CD4-positive, CD25-positive, alpha-beta regulatory T cell (primary cell): ENCODE measurements around the gene TSPAN15. TPM values are rescaled to one million over a fixed set of nuclear protein-coding genes. Genes with fewer than 3 reads are reported as not detected.
"Not testable (repeated sequence)": the region's sequence is repeated elsewhere in the genome, so short reads cannot be mapped to it uniquely, and the experiment has no call there.

Source experiments
- ATAC-seq, 2 donors: fragments of 150-1000 bp; cut with Tn5 transposase; one replicate each; pipeline ENCODE4 v1.10.0; 2021; ENCODE audit warnings: low read depth in 2 of 2, moderate number of reproducible peaks in 2 of 2, moderate library complexity in 1 of 2
- DNase-seq, 3 donors: peaks; one replicate each; pipeline versions ENCODE4 v3.0.0 to v3.0.0-alpha.2; 2012 to 2022; ENCODE audit warnings: mixed read lengths in 1 of 3
- H3K27ac ChIP-seq: one replicate; pipeline ENCODE4 v1.7.0; 2013; ENCODE audit warnings: mild to moderate bottlenecking, low read length; ENCODE audit not compliant: insufficient read depth, poor library complexity, severe bottlenecking
- H3K27me3 ChIP-seq: one replicate; pipeline ENCODE4 v1.7.0; 2013; ENCODE audit warnings: low read length; ENCODE audit not compliant: control insufficient read depth, insufficient read depth
- H3K36me3 ChIP-seq: one replicate; pipeline ENCODE4 v1.7.0; 2013; ENCODE audit warnings: mild to moderate bottlenecking, low read length, moderate library complexity; ENCODE audit not compliant: control insufficient read depth, insufficient read depth
- H3K4me1 ChIP-seq: 2 replicates; pipeline ENCODE4 v1.7.0; 2013; ENCODE audit warnings: mild to moderate bottlenecking, low read length; ENCODE audit not compliant: insufficient read depth, control insufficient read depth, poor library complexity, severe bottlenecking
- H3K4me3 ChIP-seq: one replicate; pipeline ENCODE4 v1.7.0; 2013; ENCODE audit warnings: low read depth, mild to moderate bottlenecking, low read length, moderate library complexity
- H3K9me3 ChIP-seq, 2 experiments: 1 replicate in 1 of 2; 2 replicates in 1 of 2; pipeline ENCODE4 v1.7.0; 2013; ENCODE audit warnings: low read length in 2 of 2, mild to moderate bottlenecking in 1 of 2, moderate library complexity in 1 of 2; ENCODE audit not compliant: control insufficient read depth in 2 of 2
- H3K27ac Mint-ChIP-seq, 3 donors: one replicate each; pipeline ENCODE4 v1.8.0; 2020 to 2022; ENCODE audit warnings: mild to moderate bottlenecking in 3 of 3, mixed read lengths in 3 of 3, moderate library complexity in 2 of 3
- H3K27me3 Mint-ChIP-seq: one replicate; pipeline ENCODE4 v1.8.0; 2022; ENCODE audit warnings: mild to moderate bottlenecking, mixed read lengths
- H3K36me3 Mint-ChIP-seq: one replicate; pipeline ENCODE4 v1.8.0; 2020; ENCODE audit warnings: mixed read lengths
- H3K4me1 Mint-ChIP-seq, 4 donors: one replicate each; pipeline ENCODE4 v1.8.0; 2020 to 2022; ENCODE audit warnings: mixed read lengths in 4 of 4, mild to moderate bottlenecking in 1 of 4
- H3K4me3 Mint-ChIP-seq, 4 donors: one replicate each; pipeline ENCODE4 v1.8.0; 2020 to 2022; ENCODE audit warnings: mild to moderate bottlenecking in 4 of 4, mixed read lengths in 4 of 4, moderate library complexity in 3 of 4
- H3K9me3 Mint-ChIP-seq, 7 donors: one replicate each; pipeline ENCODE4 v1.8.0; 2020 to 2022; ENCODE audit warnings: mixed read lengths in 7 of 7, mild to moderate bottlenecking in 3 of 7, moderate library complexity in 2 of 7
- polyA plus RNA-seq, 4 donors: library from polyadenylated mRNA; unstranded; fragments of 300-500 nt; fragmentation: Illumina TruSeq; gene quantifications; one replicate each; pipeline ENCODE4 v1.2.3, GENCODE V29; 2021
- total RNA-seq: library from RNA; stranded (reverse); gene quantifications from one replicate; pipeline ENCODE4 v1.2.3, GENCODE V29; 2022

The TSPAN15 gene
- total and polyA plus RNA-seq, 5 donors from 2014 or later = 1.5 to 6.0 (median 3.4) TPM

GRCh38 chr10:69439350-69439739 is 11.9 kb upstream of the TSPAN15 start:
- H3K4me3 ChIP-seq = no peak overlapping the region
- no peaks in the 10 kb centered on the region for H3K36me3 ChIP-seq
- no peaks in the 10 kb centered on the region for H3K27me3 ChIP-seq
- no peaks in the 10 kb centered on the region for H3K9me3 Mint-ChIP-seq
- H3K36me3 Mint-ChIP-seq = no peaks in the 10 kb centered on the region
- no peaks in the 10 kb centered on the region for H3K4me1 Mint-ChIP-seq
- no peaks in the 10 kb centered on the region for H3K9me3 ChIP-seq
- ATAC-seq (no peak), DNase-seq (no peak)
- no peak overlapping the region for H3K4me3 Mint-ChIP-seq
- no peak overlapping the region for H3K27ac ChIP-seq
- peaks cover 5% of the 10 kb centered on the region for H3K27me3 Mint-ChIP-seq
- no peak overlapping the region for H3K27ac Mint-ChIP-seq
- H3K4me1 ChIP-seq = no peaks in the 10 kb centered on the region

GRCh38 chr10:69439813-69440506 is 11.3 kb upstream of the TSPAN15 start:
- Mint-ChIP-seq H3K4me1 (no peaks in the 10 kb centered on the region), H3K36me3 (no peaks in the 10 kb centered on the region), H3K9me3 (no peaks in the 10 kb centered on the region), H3K4me3 (no peak overlapping the region), H3K27ac (no peak overlapping the region), H3K27me3 (peaks cover 5% of the 10 kb centered on the region)
- DNase-seq = no peak
- Histone ChIP-seq H3K4me1 (no peaks in the 10 kb centered on the region), H3K9me3 (no peaks in the 10 kb centered on the region), H3K4me3 (no peak overlapping the region), H3K36me3 (no peaks in the 10 kb centered on the region), H3K27ac (no peak overlapping the region), H3K27me3 (no peaks in the 10 kb centered on the region)
- ATAC-seq = no peak

GRCh38 chr10:69443354-69443753 is 7.9 kb upstream of the TSPAN15 start:
- Histone ChIP-seq H3K4me3 (no peak overlapping the region), H3K27me3 (no peaks in the 10 kb centered on the region), H3K4me1 (no peaks in the 10 kb centered on the region), H3K36me3 (no peaks in the 10 kb centered on the region), H3K9me3 (no peaks in the 10 kb centered on the region), H3K27ac (no peak overlapping the region)
- Mint-ChIP-seq H3K27ac (peak overlapping the region in 1 of 3 donors; percentile 24), H3K4me3 (no peak overlapping the region), H3K27me3 (peaks cover 8% of the 10 kb centered on the region), H3K4me1 (peaks cover 0 to 6% (median under 1%) of the 10 kb centered on the region in 4 donors), H3K9me3 (peaks cover 0 to 1% (median 0%) of the 10 kb centered on the region in 7 donors), H3K36me3 (no peaks in the 10 kb centered on the region)
- ATAC-seq (no peak), DNase-seq (no peak)

GRCh38 chr10:69445041-69445440 is 6.2 kb upstream of the TSPAN15 start:
- Histone ChIP-seq H3K9me3 (no peaks in the 10 kb centered on the region), H3K36me3 (no peaks in the 10 kb centered on the region), H3K27me3 (no peaks in the 10 kb centered on the region), H3K4me3 (no peak overlapping the region), H3K4me1 (no peaks in the 10 kb centered on the region), H3K27ac (no peak overlapping the region)
- ATAC-seq (no peak), DNase-seq (no peak)
- Mint-ChIP-seq H3K4me1 (peaks cover 4 to 13% (median 6%) of the 10 kb centered on the region in 4 donors), H3K27ac (no peak overlapping the region), H3K36me3 (no peaks in the 10 kb centered on the region), H3K4me3 (no peak overlapping the region), H3K9me3 (peaks cover 0 to 1% (median 0%) of the 10 kb centered on the region in 7 donors), H3K27me3 (peaks cover 8% of the 10 kb centered on the region)

GRCh38 chr10:69446229-69446628 is 5.0 kb upstream of the TSPAN15 start:
- peaks cover 4 to 14% (median 10%) of the 10 kb centered on the region in 4 donors for H3K4me1 Mint-ChIP-seq
- DNase-seq (no peak), ATAC-seq (no peak)
- no peaks in the 10 kb centered on the region for H3K36me3 ChIP-seq
- no peak overlapping the region for H3K4me3 Mint-ChIP-seq
- no peak overlapping the region for H3K27ac ChIP-seq
- H3K27me3 Mint-ChIP-seq = peaks cover 8% of the 10 kb centered on the region
- peaks cover 0 to 1% (median 0%) of the 10 kb centered on the region in 7 donors for H3K9me3 Mint-ChIP-seq
- no peaks in the 10 kb centered on the region for H3K9me3 ChIP-seq
- H3K27me3 ChIP-seq = no peaks in the 10 kb centered on the region
- H3K4me1 ChIP-seq = peaks cover 3% of the 10 kb centered on the region
- no peak overlapping the region for H3K4me3 ChIP-seq
- H3K27ac Mint-ChIP-seq = no peak overlapping the region
- no peaks in the 10 kb centered on the region for H3K36me3 Mint-ChIP-seq

- no peaks in the 10 kb centered on the region for H3K36me3 Mint-ChIP-seq
- H3K4me3 Mint-ChIP-seq = no peak overlapping the region
- DNase-seq (peak in 1 of 3 donors; percentile 29), ATAC-seq (no peak)
- Histone ChIP-seq H3K4me3 (no peak overlapping the region), H3K4me1 (peaks cover 7% of the 10 kb centered on the region), H3K36me3 (no peaks in the 10 kb centered on the region), H3K27me3 (no peaks in the 10 kb centered on the region), H3K27ac (no peak overlapping the region), H3K9me3 (no peaks in the 10 kb centered on the region)
- peaks cover 8% of the 10 kb centered on the region for H3K27me3 Mint-ChIP-seq
- H3K9me3 Mint-ChIP-seq = peaks cover 0 to 1% (median 0%) of the 10 kb centered on the region in 7 donors
- H3K4me1 Mint-ChIP-seq = peaks cover 4 to 14% (median 10%) of the 10 kb centered on the region in 4 donors
- H3K27ac Mint-ChIP-seq = no peak overlapping the region
Observed at GRCh38 chr10:69446650-69447151, 4.6 kb upstream of the TSPAN15 start.

GRCh38 chr10:69449841-69450240 is 1.4 kb upstream of the TSPAN15 start:
- Histone ChIP-seq H3K9me3 (no peaks in the 10 kb centered on the region), H3K27ac (no peak overlapping the region), H3K36me3 (no peaks in the 10 kb centered on the region), H3K27me3 (no peaks in the 10 kb centered on the region), H3K4me1 (peaks cover 13% of the 10 kb centered on the region), H3K4me3 (no peak overlapping the region)
- peaks cover 4 to 19% (median 13%) of the 10 kb centered on the region in 4 donors for H3K4me1 Mint-ChIP-seq
- peaks cover 13% of the 10 kb centered on the region for H3K27me3 Mint-ChIP-seq
- no peaks in the 10 kb centered on the region for H3K36me3 Mint-ChIP-seq
- H3K9me3 Mint-ChIP-seq = peaks cover 0 to 1% (median 0%) of the 10 kb centered on the region in 7 donors
- peak overlapping the region; percentile 59 to 66 (median 64) for H3K4me3 Mint-ChIP-seq
- H3K27ac Mint-ChIP-seq = peak overlapping the region in 1 of 3 donors; percentile 56
- peak in 1 of 2 donors; percentile 60 for ATAC-seq
- DNase-seq = peak in 2 of 3 donors; percentile 31 to 78

- DNase-seq, H3K4me3 ChIP-seq, H3K9me3 Mint-ChIP-seq, H3K27ac ChIP-seq, H3K27me3 ChIP-seq, H3K9me3 ChIP-seq, ATAC-seq, H3K36me3 ChIP-seq, H3K36me3 Mint-ChIP-seq, H3K27ac Mint-ChIP-seq, H3K4me3 Mint-ChIP-seq: not testable (repeated sequence)
- H3K4me1 Mint-ChIP-seq = peaks cover 4 to 19% (median 13%) of the 10 kb centered on the region in 4 donors
- peaks cover 13% of the 10 kb centered on the region for H3K4me1 ChIP-seq
- H3K27me3 Mint-ChIP-seq = peaks cover 13% of the 10 kb centered on the region
Observed at GRCh38 chr10:69450395-69450794, 870 bp upstream of the TSPAN15 start.
